Pulmonary artery endothelial cell (primary cell): Measurements from ENCODE around the gene ANKRD44. TPM values are rescaled to one million over a fixed set of nuclear protein-coding genes. Genes with fewer than 3 reads are reported as not detected.
"Not testable (repeated sequence)": the region's sequence is repeated elsewhere in the genome, so short reads cannot be mapped to it uniquely, and the experiment has no call there.

ENCODE experiments used
- DNase-seq: peaks from one replicate; pipeline ENCODE4 v3.0.0-alpha.2; 2011; ENCODE audit warnings: low read depth, low spot score
- total RNA-seq: library from RNA; depleted of rRNA; stranded (reverse); fragments of >200 nt; gene quantifications from 2 replicates; pipeline ENCODE4 v1.2.3, GENCODE V29; 2014

ANKRD44 gene
- 9.3 and 13.7 TPM in 2 replicates for total RNA-seq

- DNase-seq: peak; percentile 13
These were observed at the start of gene ANKRD44 for GRCh38 chr2:197310271-197310985. Gene ANKRD44, minus strand, starts transcription at chr2:197310780. Its CDS starts 176 bp downstream, at chr2:197310604.

- no peak for DNase-seq
These were observed 49.3 kb upstream of the ANKRD44 start for GRCh38 chr2:197359859-197360258.

- DNase-seq: no peak
These were observed 48.4 kb upstream of the ANKRD44 start for GRCh38 chr2:197358931-197359330.

- no peak for DNase-seq
These were observed 47.4 kb upstream of the ANKRD44 start for GRCh38 chr2:197357986-197358385.

- no peak for DNase-seq
These were observed 45.6 kb upstream of the ANKRD44 start for GRCh38 chr2:197356136-197356535.

GRCh38 chr2:197354169-197354558 lies 43.6 kb upstream of the ANKRD44 start:
- DNase-seq: no peak

GRCh38 chr2:197353393-197354168 lies 43.0 kb upstream of the ANKRD44 start:
- no peak for DNase-seq

- no peak for DNase-seq
These were observed 39.1 kb upstream of the ANKRD44 start for GRCh38 chr2:197349699-197350098.

- DNase-seq: no peak
These were observed 38.3 kb upstream of the ANKRD44 start for GRCh38 chr2:197348721-197349360.

- DNase-seq: no peak
These were observed 35.3 kb upstream of the ANKRD44 start for GRCh38 chr2:197345846-197346370.

- not testable (repeated sequence) for DNase-seq
These were observed 33.4 kb upstream of the ANKRD44 start for GRCh38 chr2:197343968-197344367.

- no peak for DNase-seq
These were observed 30.0 kb upstream of the ANKRD44 start for GRCh38 chr2:197340591-197340990.

GRCh38 chr2:197339496-197340220 lies 29.1 kb upstream of the ANKRD44 start:
- no peak for DNase-seq

- DNase-seq: no peak
These were observed 28.4 kb upstream of the ANKRD44 start for GRCh38 chr2:197339016-197339415.

- DNase-seq: no peak
These were observed 22.1 kb upstream of the ANKRD44 start for GRCh38 chr2:197332641-197333040.

- no peak for DNase-seq
These were observed 17.9 kb upstream of the ANKRD44 start for GRCh38 chr2:197328461-197328860.

GRCh38 chr2:197327472-197328098 lies 17.0 kb upstream of the ANKRD44 start:
- DNase-seq: no peak

GRCh38 chr2:197327073-197327471 lies 16.5 kb upstream of the ANKRD44 start:
- DNase-seq: no peak

- no peak for DNase-seq
These were observed 14.2 kb upstream of the ANKRD44 start for GRCh38 chr2:197324801-197325200.

GRCh38 chr2:197322724-197323720 lies 12.4 kb upstream of the ANKRD44 start:
- no peak for DNase-seq
